Natural killer cell (primary cell): ENCODE data around the gene ATXN1. TPM values are rescaled to one million over a fixed set of nuclear protein-coding genes. Genes with fewer than 3 reads are reported as not detected.
"Not testable (repeated sequence)": the region's sequence is repeated elsewhere in the genome, so short reads cannot be mapped to it uniquely, and the experiment has no call there.

ENCODE experiments used
- ATAC-seq, 3 donors: fragments of 150-1000 bp in 2 of 3; fragments of 200-7000 bp in 1 of 3; cut with Tn5 transposase; 1 replicate in 1 of 3; 2 replicates in 2 of 3; pipeline ENCODE4 v1.10.0; 2021; ENCODE audit warnings: mild to moderate bottlenecking in 2 of 3, moderate library complexity in 2 of 3
- DNase-seq, 2 donors: peaks; one replicate each; pipeline versions ENCODE4 v3.0.0 to v3.0.0-alpha.2; 2013 to 2021; ENCODE audit warnings: mixed read lengths in 1 of 2
- H3K27ac ChIP-seq: one replicate; pipeline ENCODE4 v1.5.1; 2013; ENCODE audit warnings: mild to moderate bottlenecking, low read length
- H3K27me3 ChIP-seq: one replicate; pipeline ENCODE4 v1.6.1; 2013; ENCODE audit warnings: low read length; ENCODE audit not compliant: control insufficient read depth, insufficient read depth
- H3K36me3 ChIP-seq: one replicate; pipeline ENCODE4 v1.6.1; 2013; ENCODE audit warnings: low read length; ENCODE audit not compliant: control insufficient read depth, insufficient read depth
- H3K4me1 ChIP-seq: one replicate; pipeline ENCODE4 v1.6.1; 2013; ENCODE audit warnings: low read length; ENCODE audit not compliant: control insufficient read depth, insufficient read depth
- H3K4me3 ChIP-seq: one replicate; pipeline ENCODE4 v1.5.1; 2013; ENCODE audit warnings: low read length
- H3K9me3 ChIP-seq: one replicate; pipeline ENCODE4 v1.6.1; 2013; ENCODE audit warnings: low read length; ENCODE audit not compliant: control insufficient read depth, insufficient read depth
- H3K27ac Mint-ChIP-seq, 2 donors: one replicate each; pipeline ENCODE4 v1.8.0; 2022; ENCODE audit warnings: mild to moderate bottlenecking in 2 of 2, mixed read lengths in 2 of 2, moderate library complexity in 1 of 2
- H3K27me3 Mint-ChIP-seq, 2 donors: one replicate each; pipeline ENCODE4 v1.8.0; 2022; ENCODE audit warnings: low read depth in 2 of 2, mixed read lengths in 2 of 2
- H3K36me3 Mint-ChIP-seq: one replicate; pipeline ENCODE4 v1.8.0; 2022; ENCODE audit warnings: mixed read lengths
- H3K4me1 Mint-ChIP-seq, 2 donors: one replicate each; pipeline ENCODE4 v1.8.0; 2022; ENCODE audit warnings: mixed read lengths in 2 of 2
- H3K4me3 Mint-ChIP-seq: one replicate; pipeline ENCODE4 v1.8.0; 2022; ENCODE audit warnings: mild to moderate bottlenecking, moderate library complexity, mixed read lengths
- H3K9me3 Mint-ChIP-seq, 2 donors: one replicate each; pipeline ENCODE4 v1.8.0; 2022; ENCODE audit warnings: mixed read lengths in 2 of 2
- CTCF ChIP-seq: fragments of 200-600 bp; IDR thresholded peaks from one replicate; pipeline ENCODE4 v1.8.0; 2022; ENCODE audit warnings: antibody characterized with exemption
- WGBS: methylation state at CpG from one replicate; pipeline ENCODE4 v1.1.7; 2013; ENCODE audit warnings: missing lambda C conversion rate; ENCODE audit not compliant: insufficient coverage; 5-methylcytosine and 5-hydroxymethylcytosine counted together
- intact Hi-C: fragments of 100-400 bp; cut with micrococcal nuclease; formaldehyde crosslinking; loops from one replicate; pipeline ENCODE4 v1.14.2; 2022
- total RNA-seq, 4 donors: library from RNA; stranded (reverse); fragments of 120-200 nt in 1 of 4; gene quantifications; one replicate each; pipeline versions ENCODE4 v1.2.3 to v1.2.4, GENCODE V29; 2013 to 2022

Gene ATXN1
- total RNA-seq, 3 donors from 2014 or later (not counting 1 experiment from before 2014, with no cell fraction given): 90.4 to 120 (median 97.9) TPM

GRCh38 chr6:16540804-16541752, 220.2 kb downstream of the ATXN1 start:
- Histone ChIP-seq H3K9me3 (no peaks in the 10 kb centered on the region), H3K4me3 (no peak overlapping the region), H3K27ac (no peak overlapping the region), H3K27me3 (no peaks in the 10 kb centered on the region), H3K4me1 (no peaks in the 10 kb centered on the region), H3K36me3 (no peaks in the 10 kb centered on the region)
- Mint-ChIP-seq H3K36me3 (peaks cover 9% of the 10 kb centered on the region), H3K27me3 (no peaks in the 10 kb centered on the region), H3K9me3 (no peaks in the 10 kb centered on the region), H3K4me3 (no peak overlapping the region), H3K27ac (no peak overlapping the region), H3K4me1 (peaks cover 0 to 5% of the 10 kb centered on the region in 2 donors)
- WGBS: 94% methylated on average over 13 of the region's 14 CpGs
- ATAC-seq: no peak
- intact Hi-C loops: no loop called here
- DNase-seq: no peak
- no peak for TF ChIP-seq CTCF

- H3K27ac ChIP-seq, H3K9me3 Mint-ChIP-seq, H3K36me3 ChIP-seq, H3K27me3 Mint-ChIP-seq, H3K4me1 Mint-ChIP-seq, H3K36me3 Mint-ChIP-seq, ATAC-seq, H3K4me3 Mint-ChIP-seq, H3K9me3 ChIP-seq, H3K4me1 ChIP-seq, DNase-seq, H3K27me3 ChIP-seq, H3K27ac Mint-ChIP-seq, H3K4me3 ChIP-seq, intact Hi-C loops: not testable (repeated sequence)
- 97% methylated on average over 4 of the region's 4 CpGs for WGBS
Observed at GRCh38 chr6:16540383-16540782, 220.9 kb downstream of the ATXN1 start.

- Mint-ChIP-seq H3K9me3 (no peaks in the 10 kb centered on the region), H3K4me3 (no peak overlapping the region), H3K36me3 (peaks cover under 1% of the 10 kb centered on the region), H3K4me1 (no peaks in the 10 kb centered on the region), H3K27me3 (no peaks in the 10 kb centered on the region), H3K27ac (no peak overlapping the region)
- no peaks in the 10 kb centered on the region for H3K27me3 ChIP-seq
- WGBS: 94% methylated on average over 8 of the region's 8 CpGs
- no peak for DNase-seq
- intact Hi-C loops: no loop called here
- no peak for TF ChIP-seq CTCF
- no peaks in the 10 kb centered on the region for H3K36me3 ChIP-seq
- no peak overlapping the region for H3K27ac ChIP-seq
- no peak for ATAC-seq
- H3K9me3 ChIP-seq: no peaks in the 10 kb centered on the region
- H3K4me1 ChIP-seq: no peaks in the 10 kb centered on the region
- H3K4me3 ChIP-seq: no peak overlapping the region
Observed at GRCh38 chr6:16539086-16539931, 222.0 kb downstream of the ATXN1 start.

- H3K4me1 ChIP-seq: no peaks in the 10 kb centered on the region
- H3K9me3 ChIP-seq: no peaks in the 10 kb centered on the region
- H3K27ac Mint-ChIP-seq: no peak overlapping the region
- H3K27me3 ChIP-seq: no peaks in the 10 kb centered on the region
- H3K36me3 ChIP-seq: no peaks in the 10 kb centered on the region
- H3K27ac ChIP-seq: no peak overlapping the region
- ATAC-seq: no peak
- DNase-seq: no peak
- H3K4me3 Mint-ChIP-seq: no peak overlapping the region
- H3K36me3 Mint-ChIP-seq: no peaks in the 10 kb centered on the region
- intact Hi-C loops: no loop called here
- no peak for TF ChIP-seq CTCF
- 69% methylated on average over 5 of the region's 5 CpGs for WGBS
- no peaks in the 10 kb centered on the region for H3K27me3 Mint-ChIP-seq
- H3K4me1 Mint-ChIP-seq: peaks cover 6 to 9% of the 10 kb centered on the region in 2 donors
- H3K4me3 ChIP-seq: no peak overlapping the region
- H3K9me3 Mint-ChIP-seq: no peaks in the 10 kb centered on the region
Observed at GRCh38 chr6:16535564-16535963, 225.7 kb downstream of the ATXN1 start.
